GM18909 (cell line): Measurements from ENCODE around the gene GPR148.
"Not testable (repeated sequence)": the region's sequence is repeated elsewhere in the genome, so short reads cannot be mapped to it uniquely, and the experiment has no call there.

Experiments used
- ATAC-seq: cut with Tn5 transposase; IDR thresholded peaks from one replicate; pipeline ENCODE4 v1.9.1; 2021; ENCODE audit warnings: mild to moderate bottlenecking; ENCODE audit not compliant: unreplicated experiment, poor library complexity

Gene GPR148, protein sequence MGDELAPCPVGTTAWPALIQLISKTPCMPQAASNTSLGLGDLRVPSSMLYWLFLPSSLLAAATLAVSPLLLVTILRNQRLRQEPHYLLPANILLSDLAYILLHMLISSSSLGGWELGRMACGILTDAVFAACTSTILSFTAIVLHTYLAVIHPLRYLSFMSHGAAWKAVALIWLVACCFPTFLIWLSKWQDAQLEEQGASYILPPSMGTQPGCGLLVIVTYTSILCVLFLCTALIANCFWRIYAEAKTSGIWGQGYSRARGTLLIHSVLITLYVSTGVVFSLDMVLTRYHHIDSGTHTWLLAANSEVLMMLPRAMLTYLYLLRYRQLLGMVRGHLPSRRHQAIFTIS

DNA sequence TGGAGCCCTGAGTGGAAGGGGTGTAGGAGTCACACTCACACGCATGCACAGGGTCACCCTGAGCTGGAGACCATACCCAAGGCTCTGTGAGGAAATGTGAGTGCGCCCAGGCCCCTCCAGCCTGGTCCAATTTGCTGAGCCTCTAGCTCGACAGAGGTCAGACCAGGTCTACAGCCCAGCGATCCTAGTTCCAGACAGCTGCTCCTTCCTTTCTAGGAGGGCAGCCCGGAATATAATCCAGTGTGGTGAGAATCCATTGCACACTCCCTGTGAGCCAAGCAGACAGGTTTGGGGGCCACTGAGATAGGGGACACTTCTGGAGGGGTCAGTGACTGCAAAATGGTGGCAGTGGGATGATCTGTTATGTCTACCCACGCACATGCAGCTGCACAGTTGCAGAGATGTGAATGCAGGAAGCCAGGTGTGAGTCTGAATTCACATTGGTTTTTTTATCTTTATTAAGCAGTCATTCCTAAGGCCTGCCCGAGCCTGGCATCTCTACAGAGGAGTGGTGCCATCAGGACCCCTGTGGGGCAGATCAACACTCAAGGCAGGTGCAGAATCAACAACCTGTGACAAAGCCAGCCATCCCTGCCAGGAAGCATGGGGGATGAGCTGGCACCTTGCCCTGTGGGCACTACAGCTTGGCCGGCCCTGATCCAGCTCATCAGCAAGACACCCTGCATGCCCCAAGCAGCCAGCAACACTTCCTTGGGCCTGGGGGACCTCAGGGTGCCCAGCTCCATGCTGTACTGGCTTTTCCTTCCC is at the start of gene GPR148:
Gene GPR148 (plus strand): TSS at position 522 of the 768 bp plus-strand sequence. CDS start 82 bp downstream, at position 604.
- ATAC-seq = no peak

DNA sequence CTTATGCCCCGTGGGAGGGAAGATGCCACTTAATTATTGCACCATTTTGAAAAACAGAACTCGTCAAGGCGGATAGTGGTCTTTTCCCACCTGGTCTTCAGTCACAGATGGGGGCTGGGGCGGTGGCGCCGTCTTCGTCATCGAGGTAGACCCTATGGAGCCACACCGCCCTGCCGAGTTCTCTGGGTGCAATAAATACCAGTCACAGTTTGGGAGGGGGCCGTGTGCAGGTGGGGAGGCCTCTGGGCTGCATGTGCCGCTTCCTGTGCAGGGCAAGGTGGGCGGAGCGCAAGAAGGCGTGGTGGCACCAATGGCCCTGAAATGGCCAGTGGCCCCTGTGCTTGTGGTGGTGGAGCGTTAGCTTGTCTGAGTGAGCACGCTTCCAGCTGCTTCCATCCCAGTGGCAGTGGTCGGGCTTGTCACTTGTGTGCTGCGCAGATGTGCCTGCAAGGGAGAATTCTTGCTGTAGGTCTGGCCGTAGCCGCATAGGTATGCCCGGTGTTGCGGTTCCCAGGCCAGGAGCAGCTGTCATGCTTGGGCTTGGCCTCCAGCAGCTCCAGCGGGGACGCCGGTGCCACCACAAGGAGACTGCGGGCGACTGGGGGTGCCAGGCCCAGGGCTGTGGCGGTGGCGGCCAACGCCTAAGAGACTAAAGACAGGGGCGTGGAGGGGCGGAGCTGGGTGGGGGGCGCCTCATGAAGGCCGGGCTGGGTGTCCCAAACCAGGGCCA is 36.7 kb upstream of the GPR148 start:
- ATAC-seq = not testable (repeated sequence)

DNA sequence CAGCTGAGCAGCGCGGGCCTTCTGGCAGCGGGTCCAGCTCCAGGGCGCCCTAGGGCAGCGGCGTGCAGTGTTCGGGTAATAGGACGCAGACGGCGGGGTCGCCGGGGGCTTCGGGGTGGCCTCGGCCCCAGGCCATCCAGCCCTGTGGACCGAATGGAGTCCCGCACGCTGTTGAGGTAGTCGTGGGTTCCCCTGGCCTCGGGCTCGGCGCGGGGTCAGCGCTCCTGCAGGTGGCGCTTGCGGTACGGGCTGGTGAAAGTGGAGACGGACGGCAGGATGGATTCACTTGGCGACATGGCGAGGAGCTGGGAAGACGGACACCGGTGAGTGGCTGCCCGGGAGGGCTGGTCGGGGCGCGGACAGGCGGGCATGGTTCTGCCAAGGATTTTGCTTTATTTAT is 35.4 kb upstream of the GPR148 start:
- not testable (repeated sequence) for ATAC-seq

DNA sequence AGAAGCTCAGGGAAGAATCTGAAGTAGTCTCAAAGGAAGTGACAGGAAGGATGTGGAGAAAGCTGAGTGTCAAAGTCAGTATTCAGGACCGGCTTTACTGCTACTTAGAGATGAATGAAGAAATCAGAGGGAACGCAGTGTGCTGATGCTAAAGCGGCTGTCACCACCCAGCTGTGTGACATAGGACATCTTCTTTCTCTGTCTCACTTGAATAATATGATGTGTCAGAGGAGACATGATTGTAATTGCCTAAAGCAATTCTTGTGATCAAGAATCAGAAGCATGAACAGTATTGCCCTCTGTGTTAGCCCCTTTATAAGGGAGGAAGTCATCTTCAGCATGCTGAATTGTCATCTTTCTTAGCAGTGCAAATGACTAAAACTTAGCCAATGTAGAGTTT is 25.6 kb upstream of the GPR148 start:
- not testable (repeated sequence) for ATAC-seq

DNA sequence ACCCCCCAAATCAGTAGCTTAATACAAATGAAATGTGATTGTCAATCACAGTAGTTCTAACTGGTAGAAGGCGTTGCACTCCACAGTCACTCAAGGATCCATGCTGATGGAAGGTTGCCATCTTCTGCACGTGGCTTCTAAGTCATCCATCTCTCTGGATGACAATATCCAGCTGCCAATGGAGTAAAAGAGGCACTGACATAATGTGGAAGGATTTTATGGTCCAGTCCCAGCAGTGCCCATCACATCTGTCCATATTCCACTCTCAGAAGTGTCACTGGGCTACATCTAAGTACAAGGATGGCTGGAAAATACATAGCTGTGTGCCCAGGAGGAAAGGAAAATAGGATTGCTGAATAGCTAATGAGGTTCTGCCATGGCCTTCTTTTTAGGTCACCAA is 14.1 kb upstream of the GPR148 start:
- ATAC-seq = not testable (repeated sequence)

DNA sequence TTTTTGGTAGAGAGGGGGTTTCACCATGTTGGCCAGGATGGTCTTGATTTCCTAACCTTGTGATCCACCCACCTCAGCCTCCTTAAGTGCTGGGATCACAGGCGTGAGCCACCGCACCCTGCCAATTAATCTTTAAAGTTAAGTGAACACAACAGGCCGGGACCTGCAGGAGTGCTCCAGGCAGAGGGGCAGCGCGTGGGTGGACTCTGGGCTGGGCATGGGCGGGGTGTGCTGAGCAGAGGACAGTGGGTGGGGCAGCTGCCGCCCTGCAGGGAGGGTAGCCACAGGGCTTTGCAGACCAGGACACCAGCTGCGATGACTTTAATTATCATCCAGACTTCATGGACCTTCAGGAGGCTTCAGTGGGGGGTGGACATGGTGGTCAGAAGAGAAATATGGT is 8.8 kb upstream of the GPR148 start:
- ATAC-seq = no peak

DNA sequence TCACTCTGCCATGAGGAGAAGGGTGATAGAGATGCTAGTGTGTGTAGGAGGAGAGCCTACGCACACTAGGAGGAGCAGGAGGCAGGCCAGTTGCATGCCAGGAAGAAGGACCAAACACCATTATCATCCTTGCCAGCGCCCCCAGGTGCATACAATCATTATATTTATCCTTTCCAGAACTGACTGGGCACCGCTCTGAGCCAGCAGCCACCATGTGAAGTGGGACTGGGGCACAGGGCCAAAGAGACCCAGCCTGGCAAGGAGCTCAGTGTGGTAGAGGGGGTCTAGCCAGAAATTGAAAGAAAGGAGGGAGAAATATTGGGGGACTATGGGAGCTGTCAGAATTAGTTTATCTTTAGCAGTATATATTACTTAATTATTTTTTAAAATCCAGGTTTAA is 8.3 kb upstream of the GPR148 start:
- ATAC-seq = no peak

DNA sequence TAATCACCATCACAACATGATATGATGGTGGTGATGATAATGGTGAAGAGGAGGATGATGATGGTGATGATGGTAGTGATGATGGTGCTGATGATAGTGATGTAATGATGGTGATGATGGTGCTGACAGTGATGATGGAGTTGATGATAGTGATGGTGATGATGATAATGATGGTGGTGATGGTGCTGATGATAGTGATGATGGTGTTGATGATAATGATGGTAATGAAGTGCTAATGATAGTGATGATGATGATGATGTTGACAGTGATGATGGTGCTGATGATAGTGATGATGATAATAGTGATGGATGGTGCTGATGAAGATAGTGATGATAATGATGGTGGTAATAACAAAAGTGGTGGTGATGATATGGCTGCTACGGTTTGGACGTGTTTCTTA is 4.4 kb upstream of the GPR148 start:
- ATAC-seq = no peak

DNA sequence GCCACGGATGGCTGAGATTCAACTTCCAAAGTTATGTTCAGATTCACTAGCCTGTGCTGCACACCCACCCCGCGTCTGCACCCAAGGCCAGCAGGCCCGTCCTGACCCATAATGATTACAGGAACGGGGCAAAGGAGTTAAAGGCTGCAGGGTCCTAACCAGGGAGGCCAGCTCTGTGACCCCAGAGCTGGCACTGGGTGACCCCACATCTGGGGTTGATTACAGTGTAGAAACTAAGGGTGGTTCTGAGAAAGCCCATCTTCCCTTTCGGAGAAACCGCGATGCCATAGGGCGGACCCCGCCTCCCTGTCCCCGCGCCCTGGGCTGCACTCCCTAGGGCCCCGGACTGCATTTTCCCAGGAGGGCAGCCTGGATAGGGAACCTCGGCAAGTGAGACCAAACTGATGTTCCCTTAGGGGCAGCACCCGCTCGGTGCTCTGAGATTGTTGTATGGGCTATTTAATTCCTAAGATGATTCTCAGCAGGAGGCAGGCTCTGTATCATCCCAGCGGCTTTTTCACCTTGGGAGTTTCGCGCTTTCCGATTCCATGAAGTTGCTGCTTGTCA is 2.2 kb upstream of the GPR148 start:
- no peak for ATAC-seq

DNA sequence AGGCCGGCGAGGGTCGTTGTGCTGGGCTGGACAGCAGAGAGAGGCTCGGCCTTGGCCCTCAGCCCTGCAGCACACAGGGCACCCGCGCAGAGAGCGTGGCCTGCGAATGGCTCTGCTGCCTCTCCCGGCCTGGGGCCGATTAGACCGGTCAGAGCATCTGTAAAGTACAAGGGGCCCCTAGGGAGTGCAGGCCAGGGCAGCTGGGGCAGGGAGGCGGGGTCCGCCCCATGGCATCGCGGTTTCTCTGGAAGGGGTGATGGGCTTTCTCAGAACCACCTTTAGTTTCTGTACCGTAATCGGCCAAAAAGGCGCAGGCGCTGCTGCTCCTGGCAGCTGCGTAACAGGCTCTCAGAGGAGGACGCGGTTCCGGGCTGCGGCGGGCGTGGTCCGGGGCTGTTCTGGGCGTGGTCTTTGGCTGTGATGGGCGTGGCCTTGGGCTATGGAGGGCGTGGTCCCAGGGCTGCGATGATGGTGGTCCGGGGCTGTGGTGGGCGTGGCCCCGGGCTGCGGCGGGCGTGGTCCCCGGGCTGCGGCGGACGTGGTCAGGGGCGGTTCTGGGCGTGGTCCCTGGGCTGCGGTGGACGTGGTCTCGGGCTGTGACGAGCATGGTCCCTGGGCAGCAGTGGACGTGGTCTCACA is 1.5 kb upstream of the GPR148 start:
- ATAC-seq = peak; percentile 94

DNA sequence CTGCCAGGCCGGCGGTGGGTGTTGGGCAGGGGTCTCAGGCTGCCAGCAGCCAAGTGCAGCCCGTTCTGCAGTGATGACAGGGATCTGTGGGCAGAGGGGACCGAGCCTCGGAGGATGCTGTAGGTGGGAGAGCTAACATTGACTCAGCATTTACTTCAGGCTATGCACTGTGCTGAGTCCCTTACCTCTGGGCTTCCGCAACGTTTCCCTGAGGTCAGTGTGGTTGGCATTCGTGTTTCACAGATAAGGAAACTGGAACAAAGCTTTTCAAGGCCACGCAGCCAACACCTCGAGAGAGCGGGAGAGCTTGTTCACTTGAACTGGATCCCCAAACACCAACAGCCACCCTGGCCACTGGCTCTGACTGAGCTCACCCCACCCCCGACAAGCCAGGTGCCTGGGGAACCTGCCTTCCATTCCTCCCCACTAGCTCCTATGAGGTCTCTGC is 839 bp upstream of the GPR148 start:
- peak; percentile 26 for ATAC-seq

DNA sequence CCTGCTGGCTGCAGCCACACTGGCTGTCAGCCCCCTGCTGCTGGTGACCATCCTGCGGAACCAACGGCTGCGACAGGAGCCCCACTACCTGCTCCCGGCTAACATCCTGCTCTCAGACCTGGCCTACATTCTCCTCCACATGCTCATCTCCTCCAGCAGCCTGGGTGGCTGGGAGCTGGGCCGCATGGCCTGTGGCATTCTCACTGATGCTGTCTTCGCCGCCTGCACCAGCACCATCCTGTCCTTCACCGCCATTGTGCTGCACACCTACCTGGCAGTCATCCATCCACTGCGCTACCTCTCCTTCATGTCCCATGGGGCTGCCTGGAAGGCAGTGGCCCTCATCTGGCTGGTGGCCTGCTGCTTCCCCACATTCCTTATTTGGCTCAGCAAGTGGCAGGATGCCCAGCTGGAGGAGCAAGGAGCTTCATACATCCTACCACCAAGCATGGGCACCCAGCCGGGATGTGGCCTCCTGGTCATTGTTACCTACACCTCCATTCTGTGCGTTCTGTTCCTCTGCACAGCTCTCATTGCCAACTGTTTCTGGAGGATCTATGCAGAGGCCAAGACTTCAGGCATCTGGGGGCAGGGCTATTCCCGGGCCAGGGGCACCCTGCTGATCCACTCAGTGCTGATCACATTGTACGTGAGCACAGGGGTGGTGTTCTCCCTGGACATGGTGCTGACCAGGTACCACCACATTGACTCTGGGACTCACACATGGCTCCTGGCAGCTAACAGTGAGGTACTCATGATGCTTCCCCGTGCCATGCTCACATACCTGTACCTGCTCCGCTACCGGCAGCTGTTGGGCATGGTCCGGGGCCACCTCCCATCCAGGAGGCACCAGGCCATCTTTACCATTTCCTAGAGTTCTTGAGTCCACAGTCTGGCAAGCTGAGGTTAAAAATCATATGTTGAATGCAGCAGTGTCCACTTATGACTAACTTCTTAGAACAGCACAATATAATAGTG is 741 bp downstream of the GPR148 start:
- no peak for ATAC-seq

DNA sequence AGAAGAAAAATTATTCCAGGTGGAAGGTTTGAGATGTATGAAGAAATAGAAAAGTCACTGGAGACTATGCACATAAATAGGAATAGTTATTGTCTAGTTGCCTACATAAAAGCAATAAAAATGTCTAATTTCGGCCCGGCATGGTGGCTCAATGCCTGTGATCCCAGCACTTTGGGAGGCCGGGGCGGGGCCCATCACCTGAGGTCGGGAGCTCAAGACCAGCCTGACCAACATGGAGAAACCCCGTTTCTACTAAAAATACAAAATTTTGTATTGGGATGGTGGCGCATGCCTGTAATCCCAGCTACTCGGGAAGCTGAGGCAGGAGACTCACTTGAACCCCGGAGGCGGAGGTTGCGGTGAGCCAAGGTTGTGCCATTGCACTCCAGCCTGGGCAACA is 3.4 kb downstream of the GPR148 start:
- not testable (repeated sequence) for ATAC-seq

DNA sequence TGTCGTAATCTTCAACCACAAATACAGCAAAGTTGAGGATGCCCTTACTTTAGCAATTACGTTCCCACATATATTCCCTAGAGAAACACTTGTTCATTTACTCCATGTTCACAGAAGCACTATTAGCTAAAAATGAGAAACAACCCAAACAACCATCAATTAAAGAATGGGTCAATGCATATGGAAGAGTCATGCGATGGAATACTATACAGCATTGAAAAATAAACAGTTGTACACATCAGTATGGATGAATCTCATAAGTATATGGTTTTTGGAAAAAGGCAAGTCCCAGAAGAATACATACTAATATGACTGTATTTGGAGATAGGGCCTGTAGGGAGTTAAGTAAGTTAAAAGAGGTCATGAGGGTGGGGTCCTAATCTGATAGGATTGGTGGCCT is 6.3 kb downstream of the GPR148 start:
- ATAC-seq = no peak

DNA sequence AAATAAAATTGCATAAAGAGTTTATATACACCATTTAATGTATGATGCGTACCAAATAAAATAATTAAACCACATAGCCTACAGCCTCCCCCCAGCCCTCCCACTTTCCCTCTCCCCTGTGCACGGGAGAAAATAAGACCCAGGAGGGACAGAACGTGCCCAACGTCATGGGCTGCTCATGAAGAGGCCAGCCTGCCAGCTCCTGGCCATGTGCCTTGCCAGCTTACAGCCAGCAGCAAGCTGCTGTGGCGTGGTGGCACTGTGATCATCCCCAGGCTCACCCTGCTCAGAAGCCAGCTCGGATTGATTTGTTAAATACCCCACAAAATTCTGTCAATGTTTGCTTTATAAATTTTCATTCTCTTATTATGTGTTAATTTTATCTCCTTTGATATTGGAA is 7.6 kb downstream of the GPR148 start:
- ATAC-seq = no peak

DNA sequence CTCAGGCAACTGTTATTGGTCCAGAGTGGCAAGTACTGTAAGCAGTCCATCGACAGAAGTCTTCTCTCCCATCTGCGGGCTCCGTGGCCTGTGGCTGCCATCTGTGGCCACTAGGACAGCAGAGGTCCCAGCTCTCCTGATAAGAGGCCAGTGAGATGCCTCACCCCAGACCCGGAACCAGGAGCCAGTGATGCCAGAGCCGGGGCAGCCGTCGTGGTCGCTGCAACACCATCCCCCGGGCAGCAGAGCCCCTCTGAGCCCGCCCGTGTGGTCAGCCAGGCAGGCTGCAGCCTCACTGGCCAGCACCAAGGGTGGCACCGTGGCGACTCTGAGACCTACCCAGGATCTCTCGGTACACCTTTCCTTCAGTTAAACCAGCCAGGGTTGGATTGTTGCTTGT is 8.7 kb downstream of the GPR148 start:
- ATAC-seq = no peak

DNA sequence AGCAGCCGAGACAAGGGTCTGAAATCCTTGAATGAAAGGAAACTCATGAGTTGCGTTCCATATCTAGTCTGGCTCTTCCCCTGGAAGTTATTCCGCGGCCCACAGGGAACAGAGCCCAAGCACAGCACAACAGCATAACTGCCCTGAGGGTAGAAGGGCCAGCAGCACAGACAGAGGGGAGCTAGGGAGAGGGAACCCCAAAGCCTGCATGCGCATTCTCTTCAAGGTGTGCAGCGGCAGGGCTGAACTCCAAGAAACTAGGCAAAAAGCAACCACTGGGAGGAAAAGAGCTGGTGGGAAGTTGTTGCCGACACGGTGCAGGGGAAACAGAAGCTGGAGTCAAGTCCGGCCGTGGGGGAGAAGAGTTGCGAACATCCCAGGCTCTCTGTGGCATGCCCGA is 11.8 kb downstream of the GPR148 start:
- ATAC-seq = no peak

DNA sequence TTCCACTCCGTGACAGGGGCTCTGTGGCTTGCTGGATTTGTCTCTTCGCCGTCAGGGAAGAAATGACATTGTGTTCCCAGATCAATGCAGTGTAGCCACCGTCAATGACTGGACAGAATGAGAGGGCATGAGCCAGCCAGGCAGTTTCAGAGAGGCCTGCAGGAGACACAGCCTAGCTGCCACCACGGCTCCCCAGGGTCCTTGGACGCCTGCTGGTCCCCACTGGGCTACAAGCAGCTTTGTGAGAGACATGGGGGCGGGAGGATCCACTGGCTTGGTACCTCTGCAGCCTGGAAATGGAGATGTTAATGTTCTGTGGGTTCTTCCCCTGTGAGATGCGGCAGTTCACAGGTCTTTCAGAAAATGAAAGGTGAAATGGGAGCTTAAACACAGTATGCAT is 14.4 kb downstream of the GPR148 start:
- ATAC-seq = no peak
